ENCODE measurements around the gene MED7.

Gene MED7

GRCh38 chr5:157106630-157107461, 35.8 kb downstream of the MED7 start:
- peak; percentile 43 to 60 for DNase-seq

- DNase-seq, result peak; percentile 38 to 57
These were observed 42.5 kb downstream of the MED7 start for GRCh38 chr5:157100140-157100679.

- DNase-seq, result no peak
These were observed 54.2 kb downstream of the MED7 start for GRCh38 chr5:157088342-157088990.

All from activated CD4-positive, alpha-beta T cell treated with anti-CD3 and anti-CD28 coated beads, Interleukin-2, amount 50 U/mL, for 48 hours (primary cell).